Adipocyte (in vitro differentiated cells): Measurements from ENCODE around the gene OAS2.
"Not testable (repeated sequence)": the region's sequence is repeated elsewhere in the genome, so short reads cannot be mapped to it uniquely, and the experiment has no call there.

Experiments
- DNase-seq: peaks from one replicate; pipeline ENCODE4 v3.0.0-alpha.2; 2015; ENCODE audit warnings: low read depth
- H3K27me3 ChIP-seq: replicated peaks from 2 replicates; pipeline ENCODE4 v1.7.0; 2013; ENCODE audit warnings: mild to moderate bottlenecking, low read length, moderate library complexity; ENCODE audit not compliant: control insufficient read depth, insufficient read depth
- H3K36me3 ChIP-seq: 2 replicates; pipeline ENCODE4 v1.7.0; 2013; ENCODE audit warnings: low read length, mild to moderate bottlenecking, moderate library complexity; ENCODE audit not compliant: control insufficient read depth, insufficient read depth, severe bottlenecking
- H3K4me1 ChIP-seq: 2 replicates; pipeline ENCODE4 v1.7.0; 2013; ENCODE audit warnings: mild to moderate bottlenecking, low read length, moderate library complexity; ENCODE audit not compliant: control insufficient read depth, insufficient read depth
- H3K4me3 ChIP-seq: 2 replicates; pipeline ENCODE4 v1.7.0; 2013; ENCODE audit warnings: mild to moderate bottlenecking, low read length, moderate library complexity
- H3K9ac ChIP-seq: 2 replicates; pipeline ENCODE4 v1.7.0; 2013; ENCODE audit warnings: mild to moderate bottlenecking, low read length, moderate library complexity
- H3K9me3 ChIP-seq: 2 replicates; pipeline ENCODE4 v1.7.0; 2013; ENCODE audit warnings: mild to moderate bottlenecking, low read length, moderate library complexity; ENCODE audit not compliant: control insufficient read depth

The OAS2 gene

DNA sequence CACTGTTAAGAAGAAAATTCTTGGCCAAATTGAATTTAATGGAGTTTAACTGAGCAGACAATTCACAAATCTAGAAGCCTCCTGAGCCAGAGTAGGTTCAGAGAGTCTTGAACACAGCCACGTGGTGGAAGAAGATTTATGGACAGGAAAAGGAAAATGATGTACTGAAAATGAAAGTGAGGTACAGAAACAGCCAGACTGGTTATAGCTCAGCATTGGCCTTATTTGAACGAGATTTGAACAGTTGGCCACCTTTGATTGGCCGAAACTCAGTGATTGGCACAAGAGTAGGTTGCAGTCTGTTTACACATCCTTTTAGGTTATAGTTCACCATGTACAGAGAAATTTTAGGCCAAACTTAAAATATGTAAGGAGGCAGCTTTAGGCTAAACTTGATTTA is 9.9 kb downstream of the OAS2 start:
- Histone ChIP-seq H3K27me3 (no peaks in the 10 kb centered on the region), H3K36me3 (no peaks in the 10 kb centered on the region), H3K9ac (no peak overlapping the region), H3K4me1 (no peaks in the 10 kb centered on the region), H3K9me3 (peaks cover 7% of the 10 kb centered on the region), H3K4me3 (no peak overlapping the region)
- DNase-seq: no peak

- H3K9ac ChIP-seq, H3K4me1 ChIP-seq, DNase-seq, H3K9me3 ChIP-seq, H3K27me3 ChIP-seq, H3K36me3 ChIP-seq, H3K4me3 ChIP-seq: not testable (repeated sequence)
Observed at GRCh38 chr12:112988823-112989385, 10.6 kb downstream of the OAS2 start.

DNA sequence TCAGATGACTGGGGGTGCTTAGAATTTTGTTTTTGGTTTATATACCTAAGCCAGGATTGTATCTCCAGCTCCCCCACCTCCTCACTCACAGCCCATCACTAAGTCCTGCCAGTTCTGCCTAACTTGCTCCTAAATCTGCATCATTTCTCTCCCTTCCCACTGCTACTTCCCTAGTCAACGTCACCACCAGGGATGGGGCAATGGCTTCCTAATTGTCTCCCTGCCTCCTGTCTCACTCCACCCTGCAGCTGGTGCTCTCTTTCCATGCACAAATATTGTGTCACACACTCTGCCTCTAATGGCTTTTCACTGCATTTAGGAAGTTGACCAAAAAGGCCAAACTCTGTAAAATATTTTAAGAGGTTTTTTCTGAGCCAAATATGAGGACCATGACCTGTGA is 11.5 kb downstream of the OAS2 start:
- Histone ChIP-seq H3K36me3 (no peaks in the 10 kb centered on the region), H3K9ac (no peak overlapping the region), H3K9me3 (peaks cover 2% of the 10 kb centered on the region), H3K4me3 (no peak overlapping the region), H3K27me3 (no peaks in the 10 kb centered on the region), H3K4me1 (no peaks in the 10 kb centered on the region)
- DNase-seq: no peak

DNA sequence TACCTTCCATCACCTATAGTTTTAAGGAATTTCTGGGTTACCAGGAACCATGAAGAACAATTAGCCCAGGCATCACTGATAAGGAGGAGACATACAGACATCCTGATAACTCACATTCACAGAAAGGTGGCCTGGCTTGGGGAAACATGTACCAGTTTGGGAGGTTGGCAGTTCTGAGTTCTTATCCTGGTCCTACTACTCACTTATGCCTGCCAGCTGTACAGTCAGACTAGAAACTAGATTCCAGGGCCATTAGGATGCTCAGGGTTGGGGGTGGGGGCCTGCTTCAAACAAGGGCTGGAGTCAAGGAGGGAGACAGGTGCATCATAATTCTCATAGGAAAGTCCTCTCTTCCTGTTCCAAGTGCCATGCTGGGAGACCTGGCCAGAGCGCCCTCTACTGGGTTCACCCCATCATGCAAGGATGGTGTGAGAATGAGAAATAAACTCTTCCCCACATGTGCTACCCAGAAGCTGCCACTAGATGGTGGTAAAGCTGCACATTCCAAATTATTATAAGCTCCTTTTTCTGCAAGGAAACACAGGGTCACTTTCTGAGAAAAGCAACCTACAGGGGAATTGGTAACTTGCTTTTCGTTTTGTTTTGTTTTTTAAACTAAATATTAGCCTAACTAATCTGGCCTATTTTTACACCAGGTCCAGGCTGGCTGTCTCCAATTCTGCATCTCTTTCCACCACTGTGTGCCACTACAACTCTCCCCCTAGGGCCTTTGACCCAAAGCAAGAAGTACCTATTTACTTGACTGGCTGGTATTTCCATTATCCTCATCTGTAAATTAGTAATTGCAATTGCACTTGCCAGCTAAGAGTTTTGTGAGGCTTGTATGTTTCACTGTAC is 14.5 kb downstream of the OAS2 start:
- Histone ChIP-seq H3K9me3 (no peaks in the 10 kb centered on the region), H3K27me3 (no peaks in the 10 kb centered on the region)
- DNase-seq: peak; percentile 76

DNA sequence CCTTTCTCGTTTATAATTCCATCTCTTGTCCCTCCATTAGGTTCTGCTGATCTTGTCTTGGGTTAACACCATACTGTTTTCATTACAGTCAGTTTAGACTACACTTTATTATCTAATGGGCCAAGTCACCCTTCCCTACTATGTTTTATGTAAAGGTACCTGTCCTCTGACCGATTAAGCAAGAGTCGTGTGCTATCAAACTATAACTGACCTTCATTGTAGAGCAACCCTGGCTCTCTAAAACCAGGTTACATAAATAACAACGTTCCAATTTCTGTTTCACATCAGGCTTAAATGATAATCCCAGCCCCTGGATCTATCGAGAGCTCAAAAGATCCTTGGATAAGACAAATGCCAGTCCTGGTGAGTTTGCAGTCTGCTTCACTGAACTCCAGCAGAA is 16.7 kb downstream of the OAS2 start:
- no peak overlapping the region for H3K9ac ChIP-seq
- H3K4me1 ChIP-seq: no peaks in the 10 kb centered on the region
- no peak overlapping the region for H3K4me3 ChIP-seq
- peaks cover 7% of the 10 kb centered on the region for H3K36me3 ChIP-seq
- peaks cover 7% of the 10 kb centered on the region for H3K9me3 ChIP-seq
- no peak for DNase-seq
- no peaks in the 10 kb centered on the region for H3K27me3 ChIP-seq

More for the DNA sequence above, 14.5 kb downstream of the OAS2 start:
- peaks cover 7% of the 10 kb centered on the region for H3K36me3 ChIP-seq
- H3K4me3 ChIP-seq: no peak overlapping the region
- no peaks in the 10 kb centered on the region for H3K4me1 ChIP-seq
- no peak overlapping the region for H3K9ac ChIP-seq

GRCh38 chr12:112996501-112996900 is 18.2 kb downstream of the OAS2 start:
- H3K4me1 ChIP-seq: no peaks in the 10 kb centered on the region
- no peak overlapping the region for H3K9ac ChIP-seq
- peaks cover 7% of the 10 kb centered on the region for H3K9me3 ChIP-seq
- DNase-seq: no peak
- H3K27me3 ChIP-seq: no peaks in the 10 kb centered on the region
- no peak overlapping the region for H3K4me3 ChIP-seq
- peaks cover 7% of the 10 kb centered on the region for H3K36me3 ChIP-seq

- no peak for DNase-seq
- Histone ChIP-seq H3K27me3 (no peaks in the 10 kb centered on the region), H3K9ac (no peak overlapping the region), H3K4me3 (no peak overlapping the region), H3K36me3 (peaks cover 7% of the 10 kb centered on the region), H3K9me3 (peaks cover 7% of the 10 kb centered on the region), H3K4me1 (no peaks in the 10 kb centered on the region)
Observed at GRCh38 chr12:112997506-112997905, 19.2 kb downstream of the OAS2 start.

DNA sequence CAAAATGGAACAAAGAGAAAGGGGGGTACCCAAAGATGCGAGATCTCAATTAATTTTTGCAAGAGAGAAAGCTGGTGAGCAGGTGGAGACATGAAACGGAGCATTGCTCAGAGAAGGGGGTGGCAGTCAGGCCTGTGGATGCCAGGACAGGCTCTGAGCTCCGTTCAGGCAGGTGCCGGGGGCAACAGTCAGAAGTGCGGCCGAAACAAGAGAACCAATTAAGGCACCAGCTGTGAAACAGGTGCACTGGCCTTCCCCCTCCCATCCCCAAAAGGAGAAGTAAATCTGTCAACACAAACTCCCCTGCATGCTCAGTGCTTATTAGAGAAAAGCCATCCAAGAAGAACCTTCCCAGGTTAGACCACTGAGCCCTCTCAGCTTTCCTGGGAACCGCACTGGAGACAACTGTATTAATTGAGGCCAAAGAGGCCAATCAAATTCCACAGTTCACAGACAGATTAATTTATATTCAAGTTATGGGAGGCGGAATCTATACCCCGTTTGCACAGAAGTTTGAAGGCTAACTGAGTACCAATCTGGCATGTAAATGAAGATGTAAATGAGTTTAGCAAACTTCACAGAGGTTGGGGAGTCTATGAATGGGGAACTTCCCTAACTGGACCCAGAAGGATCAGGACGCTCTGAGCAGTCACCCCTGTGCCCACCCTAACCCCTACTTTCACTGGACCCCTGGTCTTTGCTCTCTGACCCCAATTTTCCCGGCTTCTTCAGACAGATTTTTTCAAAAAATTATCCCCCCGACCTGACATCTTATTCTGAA is 20.9 kb downstream of the OAS2 start:
- no peaks in the 10 kb centered on the region for H3K4me1 ChIP-seq
- H3K36me3 ChIP-seq: peaks cover 7% of the 10 kb centered on the region
- no peak for DNase-seq
- H3K27me3 ChIP-seq: no peaks in the 10 kb centered on the region
- peaks cover 7% of the 10 kb centered on the region for H3K9me3 ChIP-seq
- H3K9ac ChIP-seq: no peak overlapping the region
- H3K4me3 ChIP-seq: no peak overlapping the region

- H3K27me3 ChIP-seq: no peaks in the 10 kb centered on the region
- H3K4me1 ChIP-seq: no peaks in the 10 kb centered on the region
- no peak for DNase-seq
- H3K9ac ChIP-seq: no peak overlapping the region
- H3K9me3 ChIP-seq: peaks cover 7% of the 10 kb centered on the region
- peaks cover 7% of the 10 kb centered on the region for H3K36me3 ChIP-seq
- H3K4me3 ChIP-seq: no peak overlapping the region
Observed at GRCh38 chr12:113000433-113000832, 22.1 kb downstream of the OAS2 start.

DNA sequence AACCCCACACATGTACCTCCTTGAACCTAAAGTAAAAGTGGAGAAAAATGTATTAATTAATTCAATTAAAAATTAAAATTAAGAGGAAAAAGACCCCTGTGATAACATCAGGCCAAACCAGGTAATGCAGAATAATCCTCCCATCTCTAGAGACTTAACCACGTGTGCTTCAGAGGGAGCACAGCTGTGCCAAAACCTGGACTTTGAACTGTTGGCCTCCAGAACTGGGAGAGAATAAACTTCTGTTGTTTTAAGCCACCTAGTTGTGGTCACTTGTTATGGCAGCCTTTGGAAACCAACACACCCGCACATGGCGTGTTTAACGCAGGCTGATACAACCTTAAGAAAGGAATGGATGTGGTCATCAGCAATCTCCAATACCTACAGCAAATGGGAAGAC is 23.8 kb downstream of the OAS2 start:
- Histone ChIP-seq H3K9ac (no peak overlapping the region), H3K4me1 (no peaks in the 10 kb centered on the region), H3K27me3 (no peaks in the 10 kb centered on the region), H3K36me3 (no peaks in the 10 kb centered on the region), H3K4me3 (no peak overlapping the region), H3K9me3 (peaks cover 7% of the 10 kb centered on the region)
- no peak for DNase-seq

- Histone ChIP-seq H3K36me3 (no peaks in the 10 kb centered on the region), H3K9ac (no peak overlapping the region), H3K9me3 (peaks cover 7% of the 10 kb centered on the region), H3K4me1 (no peaks in the 10 kb centered on the region), H3K27me3 (no peaks in the 10 kb centered on the region), H3K4me3 (no peak overlapping the region)
- no peak for DNase-seq
Observed at GRCh38 chr12:113002676-113003075, 24.4 kb downstream of the OAS2 start.
